Suppressor macrophage (primary cell): ENCODE results near the gene BAIAP3.
"Not testable (repeated sequence)": the region's sequence is repeated elsewhere in the genome, so short reads cannot be mapped to it uniquely, and the experiment has no call there.

Source experiments
- DNase-seq, 4 experiments: peaks; one replicate each; pipeline ENCODE4 v3.0.0-alpha.2; 2020 to 2022

The BAIAP3 gene

DNA sequence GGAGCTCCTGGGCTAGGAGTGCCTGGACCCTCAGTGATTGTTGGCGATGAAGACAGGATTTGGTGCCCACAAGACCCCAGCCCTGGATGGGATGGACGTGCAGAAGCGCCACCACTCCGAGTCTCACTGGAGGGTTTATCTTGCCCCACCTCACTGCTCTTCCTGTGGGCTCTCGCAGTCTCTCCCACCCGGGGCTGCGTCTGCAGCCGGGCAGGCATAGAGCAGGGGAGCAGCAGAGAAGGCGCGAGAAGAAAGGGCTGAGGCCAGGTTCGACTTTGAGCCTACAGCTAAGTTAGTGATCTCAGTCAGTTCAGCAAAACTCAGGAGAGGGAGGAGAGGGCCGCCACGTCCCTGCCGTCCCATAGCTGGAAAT is 17.4 kb upstream of the BAIAP3 start:
- DNase-seq = no peak

GRCh38 chr16:1317479-1318267 is 15.8 kb upstream of the BAIAP3 start:
- no peak for DNase-seq

DNA sequence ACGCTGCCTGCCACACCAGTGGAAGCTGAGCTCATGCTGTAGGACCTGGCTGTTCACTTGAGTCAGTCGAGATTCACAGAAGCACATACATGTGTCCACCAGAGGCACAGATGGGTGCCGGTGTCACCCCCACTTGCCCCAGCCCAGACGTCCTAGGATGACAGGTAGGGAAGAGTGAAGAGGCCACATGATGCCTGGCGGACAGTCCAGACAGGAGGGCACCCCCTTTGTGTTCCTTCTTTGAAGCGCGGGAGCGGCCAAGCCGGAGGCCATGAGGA is 15.2 kb upstream of the BAIAP3 start:
- no peak for DNase-seq

GRCh38 chr16:1319041-1319440 is 14.4 kb upstream of the BAIAP3 start:
- no peak for DNase-seq

DNA sequence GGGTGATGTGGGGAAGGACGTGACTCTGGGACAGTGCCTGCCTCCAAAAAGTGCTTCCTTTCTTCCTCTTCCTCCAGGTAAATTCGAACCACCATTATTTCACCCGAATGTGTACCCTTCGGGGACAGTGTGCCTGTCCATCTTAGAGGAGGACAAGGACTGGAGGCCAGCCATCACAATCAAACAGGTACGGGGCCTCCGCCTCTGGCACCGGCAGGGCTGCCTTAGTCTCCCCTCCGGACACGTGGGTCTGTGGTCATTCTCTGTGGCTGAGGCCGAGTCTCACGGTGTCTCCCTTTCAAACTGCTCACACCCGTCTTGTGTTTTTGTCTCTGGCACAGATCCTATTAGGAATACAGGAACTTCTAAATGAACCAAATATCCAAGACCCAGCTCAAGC is 13.3 kb upstream of the BAIAP3 start:
- no peak for DNase-seq

GRCh38 chr16:1320658-1321240 is 12.7 kb upstream of the BAIAP3 start:
- no peak for DNase-seq

DNA sequence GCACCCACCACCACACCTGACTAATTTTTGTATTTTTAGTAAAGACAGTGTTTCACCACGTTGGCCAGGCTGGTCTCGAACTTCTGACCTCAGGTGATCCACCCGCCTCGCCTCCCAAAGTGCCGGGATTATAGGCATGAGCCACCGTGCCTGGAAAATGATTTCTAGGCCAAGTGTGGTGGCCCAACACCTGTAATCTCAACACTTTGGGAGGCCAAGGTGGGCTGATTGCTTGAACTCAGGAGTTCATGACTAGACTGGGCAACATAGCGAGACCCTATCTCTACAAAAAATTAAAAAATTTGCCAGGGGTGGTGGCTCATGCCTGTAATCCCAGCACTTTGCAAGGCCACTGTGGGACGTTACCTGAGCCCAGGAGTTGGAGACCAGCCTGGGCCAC is 11.0 kb upstream of the BAIAP3 start:
- DNase-seq = no peak

DNA sequence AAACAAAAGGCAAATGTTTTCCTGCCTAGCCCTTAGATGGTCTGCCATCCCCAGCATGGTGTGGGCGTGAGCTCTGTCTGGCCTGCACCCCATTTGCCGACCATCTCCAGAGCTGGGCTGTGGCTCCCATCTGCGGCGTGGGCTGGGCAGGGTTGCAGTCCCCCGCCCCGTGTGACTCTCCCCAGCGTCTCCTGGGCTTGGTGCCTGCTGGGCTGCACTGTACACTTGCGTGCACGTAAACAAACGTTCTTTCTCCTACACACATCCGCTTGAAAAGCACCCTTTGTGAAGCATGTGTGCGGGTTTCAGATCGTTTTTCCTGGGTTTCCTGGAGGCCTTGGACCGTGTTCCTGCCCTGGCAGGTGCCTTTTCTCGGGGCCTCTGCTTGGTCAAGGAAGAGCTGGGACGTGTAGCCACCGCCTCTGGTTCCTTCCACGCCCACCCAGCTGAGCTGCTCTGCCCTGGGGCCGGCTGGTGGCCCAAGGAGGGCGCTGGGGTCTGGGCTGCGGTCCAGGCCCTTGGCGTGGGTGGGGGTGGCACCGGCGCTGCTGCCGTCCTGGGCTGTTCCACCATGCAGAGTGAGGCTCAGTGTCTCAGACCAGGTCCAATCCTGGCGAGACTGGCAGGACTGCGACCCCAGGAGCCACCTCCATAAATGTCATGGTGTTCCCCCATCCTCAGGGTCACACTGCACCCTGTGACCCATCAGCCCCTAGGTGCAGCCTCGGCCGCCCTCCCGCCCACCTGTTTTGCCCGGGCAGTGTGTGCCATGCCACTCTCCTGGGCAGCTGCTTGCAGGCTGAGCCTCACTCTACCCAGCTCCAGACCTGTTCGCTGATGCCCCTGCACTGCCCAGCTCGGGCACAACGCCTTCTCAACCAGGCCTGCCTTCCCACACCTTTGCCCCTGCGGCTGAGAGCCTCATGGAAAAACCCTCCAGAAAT is 9.9 kb upstream of the BAIAP3 start:
- no peak for DNase-seq

DNA sequence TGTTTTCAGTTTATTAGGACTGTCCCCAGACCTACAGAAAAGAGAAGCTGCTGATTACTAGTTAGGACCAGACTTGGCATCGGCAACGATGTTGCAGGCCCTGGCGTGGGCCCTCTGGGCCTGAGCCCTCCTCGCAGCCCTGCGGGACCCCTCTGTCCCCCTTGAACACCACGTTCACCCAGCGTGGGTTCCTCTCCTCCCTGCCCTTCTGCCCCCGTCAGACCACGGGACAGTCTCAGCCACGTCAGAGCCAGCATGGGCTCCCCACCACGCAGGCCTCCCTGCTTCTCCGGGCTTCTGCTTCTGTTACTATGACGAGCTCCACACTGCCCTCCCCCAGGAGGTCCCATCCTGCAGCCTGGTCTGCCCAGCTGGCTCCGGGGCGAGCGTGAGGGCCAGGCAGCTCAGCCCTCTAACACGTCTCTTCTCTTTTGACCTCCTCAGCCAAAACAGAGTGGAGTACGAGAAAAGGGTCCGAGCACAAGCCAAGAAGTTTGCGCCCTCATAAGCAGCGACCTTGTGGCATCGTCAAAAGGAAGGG is 9.1 kb upstream of the BAIAP3 start:
- DNase-seq = no peak

GRCh38 chr16:1325261-1325660 is 8.2 kb upstream of the BAIAP3 start:
- no peak for DNase-seq

- no peak for DNase-seq
These were observed 7.6 kb upstream of the BAIAP3 start for GRCh38 chr16:1325673-1326371.

DNA sequence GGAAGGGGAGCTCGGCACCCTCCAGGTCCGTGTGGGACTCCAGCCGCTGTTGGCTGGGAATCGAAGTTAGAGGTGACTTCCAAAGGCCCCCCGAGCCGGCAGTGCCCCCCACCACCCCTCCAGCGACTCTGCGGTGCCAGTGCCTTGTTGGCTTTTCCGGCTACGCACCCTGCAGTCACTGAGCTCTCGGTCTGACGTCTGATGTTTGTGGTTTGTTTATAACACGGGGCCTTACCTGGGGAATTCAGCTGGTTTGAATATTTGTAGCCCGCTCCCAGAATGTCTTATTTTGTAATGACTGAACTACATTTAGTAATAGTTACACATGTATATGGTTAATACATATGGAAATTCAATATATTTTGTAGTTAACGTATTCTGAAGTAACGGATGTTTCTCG is 7.1 kb upstream of the BAIAP3 start:
- DNase-seq = no peak

GRCh38 chr16:1326946-1327618 is 6.4 kb upstream of the BAIAP3 start:
- no peak for DNase-seq

- no peak for DNase-seq
These were observed 5.9 kb upstream of the BAIAP3 start for GRCh38 chr16:1327619-1327947.

GRCh38 chr16:1328136-1328535 is 5.3 kb upstream of the BAIAP3 start:
- DNase-seq = not testable (repeated sequence)

GRCh38 chr16:1328961-1329360 is 4.5 kb upstream of the BAIAP3 start:
- DNase-seq = not testable (repeated sequence)

- DNase-seq = peak in 3 of 4 experiments; percentile 21 to 39 (median 26)
These were observed 3.1 kb upstream of the BAIAP3 start for GRCh38 chr16:1330260-1330914.

GRCh38 chr16:1330931-1331711 is 2.3 kb upstream of the BAIAP3 start:
- DNase-seq = no peak

DNA sequence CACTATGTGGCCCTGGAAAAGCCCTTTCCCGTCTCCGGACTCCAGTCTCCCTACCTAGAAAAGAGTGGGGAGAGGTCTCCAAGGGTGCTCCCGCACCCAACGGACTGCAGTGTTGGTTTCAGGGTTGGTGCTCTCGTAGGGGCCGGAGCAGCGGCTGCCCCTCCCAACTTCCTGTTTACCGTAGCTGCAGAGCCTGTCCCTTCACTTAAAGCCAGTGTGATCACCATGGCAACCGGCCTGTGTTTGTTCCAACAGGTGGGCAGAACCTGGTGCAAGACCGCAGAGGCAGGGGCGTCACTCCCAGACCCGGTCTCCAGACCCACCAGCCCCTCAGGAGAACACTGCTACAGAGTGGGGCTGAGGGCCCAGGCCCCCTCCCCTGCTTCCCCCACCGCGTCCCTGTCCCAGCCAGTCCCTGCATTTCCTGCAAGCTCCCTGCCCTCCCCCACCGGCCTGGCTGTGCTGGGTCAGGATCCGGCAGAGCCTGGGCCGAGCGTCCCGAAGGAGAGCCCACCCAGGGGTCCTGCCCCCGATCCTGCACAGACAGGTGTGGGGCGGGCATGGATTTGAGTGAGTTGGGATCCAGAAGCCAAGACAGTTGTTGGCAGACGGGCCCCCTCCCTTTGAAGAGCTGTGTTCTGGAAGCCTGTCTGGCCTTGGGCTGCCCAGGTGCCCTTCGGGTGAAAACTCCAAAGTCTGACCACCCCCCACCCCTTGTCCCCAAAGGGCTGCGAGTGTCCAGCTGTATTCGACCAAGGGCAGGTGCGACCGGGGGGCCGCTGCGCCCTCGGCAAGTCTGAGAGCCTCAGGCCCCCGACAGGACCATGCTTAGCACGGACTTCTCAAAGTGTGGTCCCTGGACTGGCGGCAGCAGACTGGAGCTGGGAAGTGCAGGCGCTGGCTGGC is 1.5 kb upstream of the BAIAP3 start:
- DNase-seq = peak; percentile 11 to 72 (median 54)
